SK-N-SH (cell line): ENCODE results near the gene PLK3. TPM values are rescaled to one million over a fixed set of nuclear protein-coding genes. Genes with fewer than 3 reads are reported as not detected.

ENCODE experiments used
- CTCF ChIA-PET: fragments of 300-600, 350-600 bp; formaldehyde crosslinking; extraction: SDS; loops from one replicate; lab custom pipeline; 2021; lab: Yijun Ruan, JAX
- POLR2A ChIA-PET: fragments of 350-600 bp; sonication (Branson Sonifier 250); formaldehyde crosslinking; extraction: SDS; loops from one replicate; lab custom pipeline; 2020; ENCODE audit warnings: antibody characterized with exemption, inconsistent platforms; lab: Yijun Ruan, JAX
- DNase-seq: peaks from one replicate; pipeline ENCODE4 v3.0.0; 2012
- H2AFZ ChIP-seq: fragments of 200-600 bp; sonication (generic); 2 replicates; pipeline ENCODE4 v1.8.1; 2016; ENCODE audit warnings: antibody characterized with exemption, mild to moderate bottlenecking, low read depth
- H3F3A ChIP-seq: fragments of 200-600 bp; sonication (generic); replicated peaks from 2 replicates; pipeline ENCODE3; 2016; ENCODE audit warnings: antibody characterized with exemption, mild to moderate bottlenecking; ENCODE audit not compliant: insufficient read depth
- H3K27ac ChIP-seq, 2 experiments: fragments of 200-500 bp in 1 of 2; fragments of 200-600 bp in 1 of 2; sonication (Bioruptor generic) in 1 of 2; sonication (generic), shearing (Covaris generic) in 1 of 2; 2 replicates each; pipeline versions ENCODE4 v1.5.1 to v1.6.1; 2014 to 2016; ENCODE audit warnings: low read depth in 2 of 2, inconsistent platforms in 1 of 2, low read length in 1 of 2, mild to moderate bottlenecking in 1 of 2, mixed read lengths in 1 of 2
- H3K27me3 ChIP-seq: fragments of 200-600 bp; sonication (generic), shearing (Covaris generic); 2 replicates; pipeline ENCODE4 v1.6.1; 2016; ENCODE audit warnings: mixed run types; ENCODE audit not compliant: insufficient read depth
- H3K36me3 ChIP-seq, 2 experiments: fragments of 200-500 bp in 1 of 2; fragments of 200-600 bp in 1 of 2; sonication (Bioruptor generic) in 1 of 2; sonication (generic) in 1 of 2; replicated peaks in 1 of 2; 2 replicates each; pipeline versions ENCODE3 to v1.5.1; 2014 to 2016; ENCODE audit warnings: low read length in 1 of 2, mild to moderate bottlenecking in 1 of 2; ENCODE audit not compliant: insufficient read depth in 2 of 2, control insufficient read depth in 1 of 2
- H3K4me1 ChIP-seq, 2 experiments: fragments of 200-500 bp in 1 of 2; fragments of 200-600 bp in 1 of 2; sonication (Bioruptor generic) in 1 of 2; sonication (generic), shearing (Covaris generic) in 1 of 2; 2 replicates each; pipeline versions ENCODE4 v1.5.1 to v1.6.1; 2014 to 2016; ENCODE audit warnings: low read depth in 1 of 2, low read length in 1 of 2, mixed run types in 1 of 2; ENCODE audit not compliant: insufficient read depth in 2 of 2, control insufficient read depth in 1 of 2
- H3K4me2 ChIP-seq: fragments of 200-600 bp; sonication (generic), shearing (Covaris generic); 2 replicates; pipeline ENCODE4 v1.6.1; 2017; ENCODE audit warnings: mixed run types
- H3K4me3 ChIP-seq, 2 experiments: fragments of 200-500 bp in 1 of 2; fragments of 200-600 bp in 1 of 2; sonication (Bioruptor generic) in 1 of 2; sonication (generic), shearing (Covaris generic) in 1 of 2; 2 replicates each; pipeline versions ENCODE4 v1.5.1 to v1.8.1; 2014 to 2016; ENCODE audit warnings: low read depth in 2 of 2, inconsistent platforms in 1 of 2, low read length in 1 of 2, mild to moderate bottlenecking in 1 of 2, mixed read lengths in 1 of 2, moderate library complexity in 1 of 2
- H3K79me2 ChIP-seq: fragments of 200-600 bp; sonication (generic); 2 replicates; pipeline ENCODE4 v1.8.1; 2017; ENCODE audit warnings: mild to moderate bottlenecking; ENCODE audit not compliant: insufficient read depth
- H3K9ac ChIP-seq: fragments of 200-600 bp; sonication (generic); 2 replicates; pipeline ENCODE4 v1.6.1; 2017; ENCODE audit warnings: mixed run types
- H3K9me2 ChIP-seq: fragments of 200-600 bp; sonication (generic); 2 replicates; pipeline ENCODE4 v1.6.1; 2017; ENCODE audit warnings: mixed run types
- H3K9me3 ChIP-seq: fragments of 200-600 bp; sonication (generic); 2 replicates; pipeline ENCODE4 v1.6.1; 2017; ENCODE audit warnings: mixed run types, mild to moderate bottlenecking, moderate library complexity
- H4K20me1 ChIP-seq: fragments of 200-600 bp; sonication (generic); 2 replicates; pipeline ENCODE4 v1.6.1; 2017; ENCODE audit warnings: mild to moderate bottlenecking, mixed run types; ENCODE audit not compliant: insufficient read depth
- CTCF ChIP-seq: fragments of 200-600 bp; sonication (generic); IDR thresholded peaks from 2 replicates; pipeline ENCODE4 v1.6.1; 2017; ENCODE audit warnings: antibody characterized with exemption, mild to moderate bottlenecking, moderate library complexity
- EP300 ChIP-seq, 2 experiments: IDR thresholded peaks; 2 replicates each; pipeline versions ENCODE4 v1.4.0 to v1.6.1; 2012; ENCODE audit warnings: borderline replicate concordance in 1 of 2, low read depth in 1 of 2, low read length in 1 of 2
- EZH2phosphoT487 ChIP-seq: fragments of 200-600 bp; sonication (generic); IDR thresholded peaks from 2 replicates; pipeline ENCODE4 v1.6.1; 2017; ENCODE audit warnings: low read depth, mixed run types, mild to moderate bottlenecking, antibody characterized with exemption, moderate library complexity, borderline replicate concordance
- FOXJ3 ChIP-seq: sonication (generic); formaldehyde crosslinking; IDR thresholded peaks from 2 replicates; pipeline ENCODE4 v1.5.1; 2020; ENCODE audit warnings: mild to moderate bottlenecking, missing genetic modification reagents
- IRF3 ChIP-seq: fragments of 150-350 bp; IDR thresholded peaks from 2 replicates; pipeline ENCODE4 v1.6.1; 2016; ENCODE audit warnings: mild to moderate bottlenecking, low read depth, low read length
- MAX ChIP-seq: IDR thresholded peaks from 2 replicates; pipeline ENCODE4 v1.4.0; 2012; ENCODE audit warnings: low read depth
- MXI1 ChIP-seq: IDR thresholded peaks from 2 replicates; pipeline ENCODE4 v1.6.1; 2012; ENCODE audit warnings: mild to moderate bottlenecking, low read depth, low read length, improper control_type of control experiment
- NFIC ChIP-seq: IDR thresholded peaks from 2 replicates; pipeline ENCODE4 v1.4.0; 2012; ENCODE audit warnings: borderline replicate concordance
- NRF1 ChIP-seq: IDR thresholded peaks from 2 replicates; pipeline ENCODE4 v1.6.1; 2012; ENCODE audit warnings: low read depth, mild to moderate bottlenecking, low read length
- PBX3 ChIP-seq: IDR thresholded peaks from 2 replicates; pipeline ENCODE4; 2012
- POLR2AphosphoS5 ChIP-seq: IDR thresholded peaks from 2 replicates; pipeline ENCODE4 v1.6.1; 2012; ENCODE audit warnings: low read depth, low read length
- RAD21 ChIP-seq: IDR thresholded peaks from 2 replicates; pipeline ENCODE4 v1.6.1; 2012; ENCODE audit warnings: mild to moderate bottlenecking, low read length
- RCOR1 ChIP-seq: fragments of 150-350 bp; IDR thresholded peaks from 2 replicates; pipeline ENCODE4 v1.6.1; 2017; ENCODE audit warnings: antibody characterized with exemption, low read length
- RFX5 ChIP-seq: IDR thresholded peaks from 2 replicates; pipeline ENCODE4 v1.6.1; 2012; ENCODE audit warnings: mild to moderate bottlenecking, improper control_type of control experiment, low read length
- RXRA ChIP-seq: IDR thresholded peaks from 2 replicates; pipeline ENCODE4 v1.4.0; 2012; ENCODE audit warnings: low read depth, mild to moderate bottlenecking, borderline replicate concordance
- SIN3A ChIP-seq: IDR thresholded peaks from 2 replicates; pipeline ENCODE4 v1.6.1; 2012; ENCODE audit warnings: low read depth, mild to moderate bottlenecking, low read length, moderate library complexity, borderline replicate concordance
- SMC3 ChIP-seq: IDR thresholded peaks from 2 replicates; pipeline ENCODE4 v1.6.1; 2012; ENCODE audit warnings: low read depth, low read length, improper control_type of control experiment
- TAF1 ChIP-seq: IDR thresholded peaks from 2 replicates; pipeline ENCODE4 v1.6.1; 2012; ENCODE audit warnings: low read depth, mild to moderate bottlenecking, low read length, moderate library complexity, borderline replicate concordance
- TCF12 ChIP-seq: IDR thresholded peaks from 2 replicates; pipeline ENCODE4 v1.4.0; 2012
- TEAD4 ChIP-seq: IDR thresholded peaks from 2 replicates; pipeline ENCODE4 v1.4.0; 2012; ENCODE audit warnings: mild to moderate bottlenecking, borderline replicate concordance; ENCODE audit not compliant: insufficient read depth
- USF1 ChIP-seq: IDR thresholded peaks from 2 replicates; pipeline ENCODE4 v1.4.0; 2012; ENCODE audit warnings: low read depth, borderline replicate concordance
- YY1 ChIP-seq: IDR thresholded peaks from 2 replicates; pipeline ENCODE4 v1.4.0; 2012; ENCODE audit warnings: low read depth, mild to moderate bottlenecking
- ZBTB33 ChIP-seq: IDR thresholded peaks from 2 replicates; pipeline ENCODE4 v1.4.0; 2012; ENCODE audit warnings: low read depth, borderline replicate concordance
- WGBS: methylation state at CpG from one replicate; pipeline ENCODE4 v1.1.6; 2017; ENCODE audit warnings: low lambda C conversion rate; 5-methylcytosine and 5-hydroxymethylcytosine counted together
- polyA plus RNA-seq, 3 experiments: library from polyadenylated mRNA; depleted of rRNA; stranded (reverse); fragments of >200 nt; gene quantifications; 2 replicates each; pipeline ENCODE4 v1.2.3, GENCODE V29; 2012

PLK3 gene
- 68.3 and 82.8 TPM in 2 replicates for polyA plus RNA-seq (2012; rRNA removed)
- 26.5 and 37.1 TPM in 2 replicates for polyA plus RNA-seq (2012; cell fraction: cytosol; rRNA removed)
- polyA plus RNA-seq (2012; cell fraction: nucleus; rRNA removed): 295 and 317 TPM in 2 replicates

- ChIA-PET POLR2A (interaction anchor here (0.6 to 2.3 kb wide), 13 partner anchors 9 to 825 kb away, joined by 3 to 29 read pairs (median 4); partner anchors contain the start of genes ATP6V0B, BEST4, BTBD19 and EIF2B3), CTCF (interaction anchor here (0.6 to 1.9 kb wide), 15 partner anchors 9 to 503 kb away, joined by 3 to 11 read pairs (median 4); partner anchors contain the start of genes EIF2B3, RNU5D-1 and RPS8)
- peaks cover 32% of the 10 kb centered on the region for H4K20me1 ChIP-seq
- H3K4me2 ChIP-seq: peak within 1 kb of the TSS; percentile 98
- no peaks in the 10 kb centered on the region for H3K27me3 ChIP-seq
- peak; percentile 72 for TF ChIP-seq RAD21
- TF ChIP-seq IRF3: no peak
- peak; percentile 25; the same call in 1 of the 2 replicates for TF ChIP-seq RFX5
- TF ChIP-seq EZH2phosphoT487: no peak
- peak; percentile 67; the same call in 1 of the 2 replicates for TF ChIP-seq SMC3
- TF ChIP-seq EP300 (IDR thresholded peaks at IDR 0.05; ENCODE audit: borderline replicate concordance in 1 of 2, low read depth in 1 of 2, low read length in 1 of 2): peak in 1 of 2 experiments; percentile 30; a peak in 1 of 4 replicates
- peak; percentile 3; the same call in 1 of the 2 replicates for TF ChIP-seq TEAD4
- TF ChIP-seq SIN3A: peak; percentile 92; the same call in 1 of the 2 replicates
- TF ChIP-seq PBX3: peak; percentile 69; the same call in 1 of the 2 replicates
- no peak for TF ChIP-seq ZBTB33
- TF ChIP-seq TCF12: no peak; the same call in none of the 2 replicates
- TF ChIP-seq MAX: peak; percentile 98
- peak; percentile 97 for TF ChIP-seq POLR2AphosphoS5
- peak; percentile 86 for TF ChIP-seq CTCF
- no peak for TF ChIP-seq FOXJ3 (CRISPR knock-in tag)
- peak; percentile 89 for TF ChIP-seq TAF1
- 0 out of 2 replicates have a peak, but pooled peaks have one; percentile 21 for TF ChIP-seq NRF1
- TF ChIP-seq YY1: no peak
- TF ChIP-seq USF1: no peak
- peak; percentile 63; the same call in 1 of the 2 replicates for TF ChIP-seq RCOR1
- peak; percentile 89 for TF ChIP-seq MXI1
- peak; percentile 25; the same call in 1 of the 2 replicates for TF ChIP-seq NFIC
- TF ChIP-seq RXRA: no peak
- peak within 1 kb of the TSS; percentile 97 to 100 for H3K27ac ChIP-seq
- peak within 1 kb of the TSS; percentile 87 to 96 for H3K4me3 ChIP-seq
- WGBS: 0% methylated on average over 27 of the region's 79 CpGs
- DNase-seq: peak; percentile 97
- no peaks in the 10 kb centered on the region for H3K9me2 ChIP-seq
- H3K79me2 ChIP-seq: peaks cover 47% of the 10 kb centered on the region
- H3K36me3 ChIP-seq: peaks cover 27 to 31% of the 10 kb centered on the region in 2 experiments
- peak within 1 kb of the TSS; percentile 86 for H2AFZ ChIP-seq
- H3K9ac ChIP-seq: peak within 1 kb of the TSS; percentile 98
- peaks cover 16 to 20% of the 10 kb centered on the region in 2 experiments; a peak in 2 of 4 replicates for H3K4me1 ChIP-seq
- H3F3A ChIP-seq: peaks cover 20% of the 10 kb centered on the region
- H3K9me3 ChIP-seq: no peaks in the 10 kb centered on the region
Observed at GRCh38 chr1:44799770-44800584, at the start of gene PLK3. PLK3 (plus strand) TSS chr1:44800377; CDS start chr1:44800464, 87 bp downstream.
